Stomach smooth muscle (tissue), 2 donors: Measurements from ENCODE around the gene MBOAT7.

Source experiments
- H3K27ac ChIP-seq: one replicate; pipeline ENCODE4 v1.7.0; 2013; ENCODE audit warnings: mild to moderate bottlenecking, low read length, inconsistent platforms
- H3K27me3 ChIP-seq, 2 donors: one replicate each; pipeline ENCODE4 v1.7.0; 2013; ENCODE audit warnings: low read length in 2 of 2; ENCODE audit not compliant: insufficient read depth in 2 of 2, control insufficient read depth in 1 of 2
- H3K36me3 ChIP-seq, 2 donors: one replicate each; pipeline ENCODE4 v1.7.0; 2013; ENCODE audit warnings: low read length in 2 of 2; ENCODE audit not compliant: control insufficient read depth in 2 of 2, insufficient read depth in 2 of 2
- H3K4me1 ChIP-seq: one replicate; pipeline ENCODE4 v1.7.0; 2013; ENCODE audit warnings: low read length; ENCODE audit not compliant: control insufficient read depth, insufficient read depth
- H3K4me3 ChIP-seq, 2 donors: one replicate each; pipeline ENCODE4 v1.7.0; 2013; ENCODE audit warnings: low read length in 2 of 2
- H3K9ac ChIP-seq, 2 donors: one replicate each; pipeline ENCODE4 v1.7.0; 2013; ENCODE audit warnings: low read length in 2 of 2, mild to moderate bottlenecking in 1 of 2
- H3K9me3 ChIP-seq, 2 donors: one replicate each; pipeline ENCODE4 v1.7.0; 2013; ENCODE audit warnings: low read length in 2 of 2; ENCODE audit not compliant: control insufficient read depth in 2 of 2
- donor health status: healthy.
- donor health status: Pancreatic carcinoma.

The MBOAT7 gene

GRCh38 chr19:54160182-54160811 lies 29.1 kb downstream of the MBOAT7 start:
- H3K36me3 ChIP-seq: peaks cover 11 to 13% of the 10 kb centered on the region in 2 donors
- H3K9me3 ChIP-seq: no peaks in the 10 kb centered on the region
- peaks cover 3 to 10% of the 10 kb centered on the region in 2 donors for H3K27me3 ChIP-seq
- peak overlapping the region; percentile 75 to 90 for H3K9ac ChIP-seq
- peak overlapping the region; percentile 81 to 84 for H3K4me3 ChIP-seq
- H3K4me1 ChIP-seq: peaks cover 37% of the 10 kb centered on the region
- H3K27ac ChIP-seq: peak overlapping the region; percentile 94

- H3K4me3 ChIP-seq: peak within 1 kb of the TSS; percentile 94 to 96
- H3K36me3 ChIP-seq: peaks cover 16 to 19% of the 10 kb centered on the region in 2 donors
- peaks cover 37% of the 10 kb centered on the region for H3K4me1 ChIP-seq
- peaks cover 0 to 5% of the 10 kb centered on the region in 2 donors for H3K27me3 ChIP-seq
- peak within 1 kb of the TSS; percentile 86 to 94 for H3K9ac ChIP-seq
- H3K9me3 ChIP-seq: no peaks in the 10 kb centered on the region
- H3K27ac ChIP-seq: peak within 1 kb of the TSS; percentile 94
Measured at GRCh38 chr19:54159352-54160181, 29.8 kb downstream of the MBOAT7 start, which contains the start of gene LENG1. Gene LENG1, minus strand, starts transcription at chr19:54159721. Its CDS starts 26 bp downstream, at chr19:54159695.

- Histone ChIP-seq H3K36me3 (peaks cover 21 to 26% of the 10 kb centered on the region in 2 donors), H3K9ac (peak overlapping the region; percentile 86 to 94), H3K27ac (peak overlapping the region; percentile 94), H3K27me3 (no peaks in the 10 kb centered on the region), H3K4me1 (peaks cover 33% of the 10 kb centered on the region), H3K4me3 (peak overlapping the region; percentile 94 to 96), H3K9me3 (no peaks in the 10 kb centered on the region)
Measured at GRCh38 chr19:54158812-54159351, 30.5 kb downstream of the MBOAT7 start.

DNA sequence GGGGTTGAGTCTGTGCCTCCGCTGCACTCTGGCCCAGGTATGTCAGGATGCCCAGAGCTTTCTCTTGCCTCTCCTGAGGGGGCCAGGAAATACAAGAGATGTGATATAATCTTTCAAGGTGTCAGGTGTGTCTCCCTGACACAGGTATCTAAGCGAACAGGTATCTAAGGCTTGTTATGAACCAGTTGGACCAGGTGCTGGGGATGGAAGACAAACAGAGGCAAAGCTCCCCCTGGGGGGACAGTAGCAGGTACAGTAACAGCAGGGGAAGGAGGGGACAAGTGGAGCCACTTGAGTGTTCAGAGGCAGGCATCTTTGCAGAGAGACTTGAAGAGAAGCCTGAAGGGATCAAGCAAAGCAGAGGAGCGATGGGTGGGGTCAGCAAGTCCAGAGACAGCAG lies 32.4 kb downstream of the MBOAT7 start:
- Histone ChIP-seq H3K36me3 (peaks cover 36 to 40% of the 10 kb centered on the region in 2 donors), H3K27me3 (no peaks in the 10 kb centered on the region), H3K9ac (no peak overlapping the region), H3K27ac (no peak overlapping the region), H3K9me3 (no peaks in the 10 kb centered on the region), H3K4me3 (no peak overlapping the region), H3K4me1 (peaks cover 37% of the 10 kb centered on the region)

DNA sequence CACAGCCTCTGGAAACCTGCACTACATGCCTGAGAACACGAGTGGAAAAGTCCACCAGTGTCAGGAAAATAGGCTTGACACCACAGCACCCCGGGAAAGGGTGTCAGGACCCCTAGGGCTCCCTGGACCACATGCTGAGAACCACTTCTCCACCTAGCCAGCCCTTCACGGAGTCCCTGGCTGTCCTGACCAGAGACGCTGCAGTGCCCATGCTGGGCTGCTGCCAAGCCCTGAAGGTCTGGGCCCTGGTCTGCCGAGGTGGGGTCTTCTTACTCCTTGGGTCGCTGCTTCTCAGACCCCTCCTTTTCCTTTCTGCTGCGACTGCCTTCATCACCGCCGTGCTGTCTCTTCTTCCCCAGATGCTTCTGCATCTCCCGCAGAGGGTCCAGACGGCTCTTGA lies 32.9 kb downstream of the MBOAT7 start:
- no peaks in the 10 kb centered on the region for H3K27me3 ChIP-seq
- H3K9me3 ChIP-seq: no peaks in the 10 kb centered on the region
- H3K9ac ChIP-seq: no peak overlapping the region
- H3K4me1 ChIP-seq: peaks cover 34% of the 10 kb centered on the region
- no peak overlapping the region for H3K27ac ChIP-seq
- no peak overlapping the region for H3K4me3 ChIP-seq
- H3K36me3 ChIP-seq: peaks cover 40 to 44% of the 10 kb centered on the region in 2 donors

GRCh38 chr19:54155694-54156093 lies 33.7 kb downstream of the MBOAT7 start:
- Histone ChIP-seq H3K27me3 (no peaks in the 10 kb centered on the region), H3K9me3 (no peaks in the 10 kb centered on the region), H3K9ac (no peak overlapping the region), H3K4me3 (no peak overlapping the region), H3K27ac (no peak overlapping the region), H3K36me3 (peaks cover 44% of the 10 kb centered on the region in 2 donors), H3K4me1 (peaks cover 30% of the 10 kb centered on the region)

GRCh38 chr19:54154603-54155345 lies 34.6 kb downstream of the MBOAT7 start:
- peaks cover 47 to 52% of the 10 kb centered on the region in 2 donors for H3K36me3 ChIP-seq
- H3K9ac ChIP-seq: no peak overlapping the region
- peaks cover 22% of the 10 kb centered on the region for H3K4me1 ChIP-seq
- no peak overlapping the region for H3K27ac ChIP-seq
- H3K9me3 ChIP-seq: no peaks in the 10 kb centered on the region
- no peaks in the 10 kb centered on the region for H3K27me3 ChIP-seq
- H3K4me3 ChIP-seq: no peak overlapping the region

- Histone ChIP-seq H3K27me3 (no peaks in the 10 kb centered on the region), H3K4me1 (peaks cover 17% of the 10 kb centered on the region), H3K9me3 (no peaks in the 10 kb centered on the region), H3K9ac (no peak overlapping the region), H3K36me3 (peaks cover 55 to 62% of the 10 kb centered on the region in 2 donors), H3K27ac (peak overlapping the region; percentile 6), H3K4me3 (no peak overlapping the region)
Measured at GRCh38 chr19:54153731-54154326, 35.6 kb downstream of the MBOAT7 start.

DNA sequence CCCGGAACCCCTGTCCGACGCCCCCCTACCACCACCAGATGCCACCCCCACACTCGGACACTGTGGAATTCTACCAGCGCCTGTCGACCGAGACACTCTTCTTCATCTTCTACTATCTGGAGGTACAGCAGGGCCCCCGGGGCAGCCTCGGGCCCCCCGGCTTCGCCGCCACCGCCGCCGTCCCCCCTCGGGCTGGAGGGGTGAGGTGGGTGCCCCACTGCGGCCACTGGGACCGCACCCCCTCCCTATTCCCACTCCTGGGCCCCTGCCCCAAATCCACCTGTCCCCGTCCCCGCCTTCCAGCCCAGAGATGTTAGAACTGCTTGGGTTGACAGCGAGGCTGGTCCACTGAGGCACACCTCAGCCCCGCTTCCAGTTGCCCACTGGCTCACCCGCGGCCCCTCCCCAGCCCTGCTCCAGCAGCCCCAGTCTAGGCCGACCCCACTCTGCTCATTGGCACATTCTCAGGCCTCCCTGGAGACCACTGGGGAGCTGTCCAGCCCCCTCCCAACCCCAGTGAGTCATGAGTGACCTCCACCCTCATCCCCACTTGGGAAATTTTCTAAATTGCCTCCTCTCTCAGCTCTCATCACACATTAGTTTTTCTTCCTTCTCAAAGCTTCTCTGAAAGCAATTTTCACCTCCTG lies 36.4 kb downstream of the MBOAT7 start:
- Histone ChIP-seq H3K4me3 (no peak overlapping the region), H3K27ac (peak overlapping the region; percentile 6), H3K9me3 (no peaks in the 10 kb centered on the region), H3K36me3 (peaks cover 56 to 61% of the 10 kb centered on the region in 2 donors), H3K9ac (no peak overlapping the region), H3K27me3 (no peaks in the 10 kb centered on the region), H3K4me1 (peaks cover 11% of the 10 kb centered on the region)
